ENCODE measurements around the gene USP50. TPM values are rescaled to one million over a fixed set of nuclear protein-coding genes. Genes with fewer than 3 reads are reported as not detected.

Gene USP50
- total RNA-seq, 2 experiments from 2014 or later = not detected

Other genes starting within 250 kb of the USP50 start
- gene GABPB1, start 191.5 kb downstream of the USP50 start, total RNA-seq = 10 to 100 TPM; 48.2 to 53.5 TPM
- 10 to 100 TPM; 31.6 TPM for gene USP8, start 122.3 kb downstream of the USP50 start, total RNA-seq
- gene TRPM7, start 140.1 kb upstream of the USP50 start, total RNA-seq = 10 to 100 TPM; 31.1 to 32.7 TPM
- 10 to 100 TPM; 37.7 to 41.6 TPM for gene SPPL2A, start 219.0 kb upstream of the USP50 start, total RNA-seq

All from activated naive CD4-positive, alpha-beta T cell treated with anti-CD3 and anti-CD28 coated beads for 36 hours (primary cell).